ENCODE results near the gene EHF.

The EHF gene

DNA sequence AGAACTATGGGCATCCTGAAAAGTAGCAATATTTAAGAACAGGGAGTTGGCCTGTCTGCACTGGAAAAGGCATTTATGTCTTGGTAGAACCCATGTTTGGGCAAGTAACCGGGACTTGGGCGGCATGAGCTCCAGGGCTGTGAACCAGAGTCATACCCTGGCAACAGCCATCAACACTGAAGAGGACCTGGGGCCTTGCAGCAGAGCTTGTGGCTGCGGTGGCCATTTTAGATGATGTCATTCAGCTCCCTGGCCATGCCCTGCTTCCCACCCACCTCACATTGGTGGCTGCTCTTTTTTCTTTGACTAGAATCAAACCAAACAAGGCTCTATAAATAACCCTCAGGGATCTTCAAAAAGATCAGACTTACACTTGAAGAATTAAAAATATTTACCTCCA lies 26.6 kb downstream of the EHF start:
- no peak for DNase-seq

DNA sequence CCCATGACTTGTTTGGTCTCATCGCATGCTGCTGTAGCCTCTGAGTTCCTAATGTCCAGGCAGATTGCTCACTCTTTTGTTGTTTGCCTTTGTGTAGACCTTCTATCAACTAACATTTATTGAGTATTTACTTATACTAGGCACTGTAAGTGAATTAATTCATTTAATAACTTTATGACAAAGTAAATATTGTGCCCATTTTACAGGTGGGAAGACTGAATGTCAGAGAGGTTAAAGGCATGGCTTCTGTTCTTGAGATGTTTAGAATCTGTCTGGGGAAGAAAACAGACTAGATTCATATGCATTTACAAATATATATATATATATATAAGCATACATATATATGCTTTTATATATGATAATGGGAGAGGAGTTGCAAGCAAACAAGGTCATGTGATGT lies 27.1 kb downstream of the EHF start:
- DNase-seq = no peak

DNA sequence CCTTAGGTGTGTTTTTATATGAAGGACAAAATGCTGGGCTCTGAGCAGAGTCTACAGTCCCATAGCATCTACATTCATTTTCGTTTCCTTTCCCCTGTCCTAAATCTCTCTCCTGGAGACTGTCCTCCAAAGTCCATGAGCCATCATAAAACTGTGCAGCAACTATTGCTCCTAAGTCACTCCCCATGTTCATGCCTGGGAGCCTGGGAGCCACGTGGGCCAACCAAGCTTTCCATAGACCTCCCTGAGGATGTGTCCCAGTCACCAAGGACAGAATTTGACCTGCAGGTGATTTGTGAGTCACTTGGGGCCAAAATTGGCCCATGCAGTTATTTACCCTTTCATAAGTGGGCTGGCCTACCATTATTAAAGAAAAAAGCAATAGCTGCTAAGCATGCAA lies 28.7 kb downstream of the EHF start:
- DNase-seq = no peak

DNA sequence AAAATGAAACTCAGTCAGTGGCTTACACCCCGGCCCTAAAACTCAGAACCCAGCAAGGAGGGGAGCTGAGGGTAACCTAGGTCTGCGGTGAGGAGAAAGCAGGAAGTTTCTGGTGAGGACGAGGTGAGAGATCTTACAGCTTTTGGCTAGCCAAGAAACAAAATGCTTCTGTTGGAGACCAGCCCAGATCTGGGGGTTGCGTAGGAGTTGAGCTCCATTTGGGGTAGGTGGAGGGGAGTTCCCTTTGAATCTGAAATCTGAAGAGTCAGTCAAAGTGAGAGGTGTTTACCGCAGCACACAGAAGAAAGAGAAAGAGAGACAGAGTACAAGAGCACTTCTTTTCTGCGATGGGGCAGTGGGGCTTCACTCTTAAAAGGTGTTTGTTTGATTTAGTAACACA lies 29.6 kb downstream of the EHF start:
- DNase-seq = no peak

DNA sequence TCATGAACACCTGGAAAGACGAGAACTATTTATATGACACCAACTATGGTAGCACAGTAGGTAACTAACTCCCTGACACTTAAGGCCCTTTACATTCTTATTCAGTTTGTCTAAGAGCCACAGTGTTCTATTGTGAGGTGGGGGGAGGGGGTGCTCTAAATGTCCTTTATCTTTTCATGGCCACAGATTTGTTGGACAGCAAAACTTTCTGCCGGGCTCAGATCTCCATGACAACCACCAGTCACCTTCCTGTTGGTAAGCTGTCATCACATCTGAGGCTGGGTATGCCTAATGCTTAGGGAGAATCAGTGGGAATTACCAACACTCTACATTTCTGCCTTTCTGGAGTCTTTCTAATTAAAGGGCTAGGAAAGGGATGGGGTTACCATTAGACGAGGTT lies 30.7 kb downstream of the EHF start:
- DNase-seq = no peak

DNA sequence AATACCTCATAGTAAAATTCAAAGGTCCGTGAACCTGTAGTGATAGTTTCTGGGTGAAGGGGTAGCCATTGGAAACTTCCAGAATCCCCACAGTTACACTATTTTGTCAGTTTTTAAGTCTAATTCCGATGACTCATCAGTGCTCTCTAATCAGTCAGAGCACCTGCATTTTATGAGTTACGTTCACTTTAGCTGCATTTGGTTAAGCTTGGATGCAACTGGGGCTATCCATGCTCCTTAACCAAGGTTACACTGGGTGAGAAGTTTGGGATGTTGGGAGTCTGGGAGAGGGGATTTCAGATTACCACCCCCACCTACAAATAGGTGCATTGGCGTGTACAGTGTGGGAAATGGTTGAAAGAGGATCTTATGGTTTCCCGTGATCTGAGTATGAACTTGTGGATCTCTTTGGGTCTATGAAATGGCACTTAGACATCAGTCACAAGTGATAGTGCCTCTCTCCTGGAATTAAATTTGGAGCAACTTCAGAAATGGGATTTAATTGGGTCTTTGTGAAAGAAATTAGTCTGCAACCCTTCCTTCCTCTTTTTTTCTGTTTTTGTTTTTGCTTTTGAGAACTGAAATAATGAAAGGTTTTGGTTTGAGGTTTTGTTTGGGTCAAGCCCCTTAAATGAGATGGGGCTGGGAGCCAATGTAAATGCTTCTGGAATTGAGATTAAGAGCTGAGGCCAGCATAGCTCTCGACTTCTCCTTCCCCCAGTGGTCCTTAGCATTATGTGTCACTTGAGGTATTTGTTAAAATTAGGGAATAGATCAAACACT lies 31.5 kb downstream of the EHF start:
- DNase-seq = no peak

DNA sequence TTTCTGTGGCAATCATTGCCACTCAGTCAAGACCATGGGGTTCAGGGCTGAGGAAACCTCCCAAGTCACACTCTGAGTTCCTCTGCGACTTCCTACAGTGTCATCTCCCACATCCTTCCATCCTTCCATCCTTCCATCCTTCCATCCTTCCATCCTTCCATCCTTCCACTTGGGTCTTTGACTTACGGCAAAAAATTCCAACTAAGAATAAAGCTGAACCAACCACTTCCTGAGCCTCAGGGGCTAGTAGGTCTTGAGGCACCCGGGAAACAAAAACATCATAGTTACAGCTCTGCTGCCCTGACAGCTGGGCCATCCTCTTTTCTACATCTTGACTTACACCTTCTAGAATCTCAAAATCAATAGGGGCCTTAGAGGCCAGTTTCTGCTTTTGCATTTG lies 32.1 kb downstream of the EHF start:
- DNase-seq = no peak

DNA sequence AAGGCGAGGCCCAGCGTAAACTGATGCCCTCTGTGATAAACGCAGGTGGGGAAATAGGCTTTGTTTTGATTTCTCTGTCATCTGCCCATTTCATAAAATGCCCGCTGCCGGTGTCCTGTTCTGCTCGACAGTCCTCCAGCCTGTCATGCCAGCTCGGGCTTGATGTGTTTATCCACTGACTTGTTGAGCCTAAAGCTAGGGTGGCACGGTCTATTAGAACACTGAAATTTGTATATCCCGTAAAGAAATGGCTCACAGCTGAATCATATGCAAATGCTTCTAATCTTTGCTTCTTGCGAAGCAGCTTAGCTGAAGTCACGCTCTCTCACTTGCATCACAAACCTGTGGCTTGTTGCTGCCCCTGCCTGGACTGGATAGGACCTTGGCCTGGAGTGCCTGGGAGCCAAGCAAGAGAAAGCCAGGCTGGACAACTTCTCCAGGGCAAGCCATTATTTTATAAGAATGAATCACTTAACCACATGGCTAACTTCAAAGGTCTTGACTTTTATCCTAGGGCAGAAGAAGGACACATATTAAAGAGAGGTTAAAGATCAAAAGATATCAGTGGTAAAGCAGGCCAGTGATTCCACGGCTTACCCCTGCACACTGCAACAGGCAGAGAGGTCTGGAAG lies 33.1 kb downstream of the EHF start:
- DNase-seq = no peak

DNA sequence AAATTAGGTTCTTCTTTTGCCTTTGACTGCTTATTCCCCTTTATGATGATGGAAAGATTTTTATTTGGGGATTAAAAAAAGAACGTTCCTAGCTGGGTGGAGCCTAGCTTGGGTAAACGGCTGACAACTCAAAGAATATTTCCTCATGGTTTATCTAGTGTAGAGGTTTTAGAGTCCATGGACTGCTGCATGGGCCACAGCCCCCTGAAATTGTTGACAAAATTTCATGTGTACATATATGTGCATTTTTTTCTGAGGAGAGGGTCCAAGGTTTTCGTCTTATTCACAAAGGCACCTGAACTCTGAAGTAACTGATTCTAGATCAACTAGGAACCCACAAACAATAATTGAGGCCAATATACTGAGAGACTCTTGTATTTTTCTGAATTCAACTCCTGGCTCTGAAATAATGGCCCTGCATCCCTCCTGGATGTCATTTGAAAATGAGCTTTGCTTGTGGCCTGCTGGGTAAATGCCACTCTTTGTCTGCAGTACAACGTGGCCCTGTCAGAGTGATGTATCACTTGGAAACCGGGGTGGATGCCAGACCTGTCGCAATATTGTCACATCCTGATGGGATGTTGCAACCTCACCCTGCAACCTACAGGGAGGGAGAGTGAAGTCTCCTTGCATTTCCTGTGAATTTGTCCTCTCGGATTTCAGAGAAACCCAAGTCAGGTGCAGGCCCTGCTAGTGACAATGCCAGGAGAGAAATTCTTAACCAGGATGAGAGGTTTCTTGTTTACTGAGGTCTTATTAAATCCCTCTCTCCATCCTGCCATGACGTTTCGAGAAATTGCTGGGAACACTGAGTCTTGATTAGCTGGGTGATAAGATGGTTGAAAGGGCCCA lies 33.8 kb downstream of the EHF start:
- DNase-seq = no peak

DNA sequence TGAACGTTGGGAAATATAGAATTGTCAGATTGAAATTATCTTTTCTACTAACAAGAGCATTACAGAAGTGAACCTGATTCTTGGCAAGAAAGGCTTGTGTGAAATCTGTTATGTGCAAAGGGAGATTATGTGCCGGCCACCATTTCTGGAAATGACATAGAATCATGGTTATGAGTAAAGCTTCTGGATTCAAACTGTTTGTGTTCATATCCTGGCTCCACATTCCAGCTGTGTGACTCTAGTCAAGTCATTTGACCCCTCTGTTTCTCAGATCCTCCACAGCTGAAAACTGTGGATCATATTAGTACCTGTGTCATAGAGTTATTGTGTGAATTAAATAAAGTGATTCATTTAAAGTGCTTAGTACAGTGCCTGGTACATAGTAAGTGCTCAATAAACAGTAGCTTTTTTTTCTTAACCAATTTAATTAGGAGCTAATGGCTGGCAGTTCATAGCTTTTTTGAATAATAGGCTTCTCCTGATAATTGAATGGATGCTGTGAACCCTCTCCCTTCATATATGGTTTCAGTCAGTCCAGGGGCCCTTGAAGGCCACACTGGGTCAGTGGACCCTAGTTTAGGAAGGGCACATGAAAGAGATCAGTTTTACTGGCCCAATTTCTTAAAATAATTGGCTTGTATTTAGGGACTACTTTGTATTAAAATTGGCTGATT lies 34.6 kb downstream of the EHF start:
- DNase-seq = no peak

DNA sequence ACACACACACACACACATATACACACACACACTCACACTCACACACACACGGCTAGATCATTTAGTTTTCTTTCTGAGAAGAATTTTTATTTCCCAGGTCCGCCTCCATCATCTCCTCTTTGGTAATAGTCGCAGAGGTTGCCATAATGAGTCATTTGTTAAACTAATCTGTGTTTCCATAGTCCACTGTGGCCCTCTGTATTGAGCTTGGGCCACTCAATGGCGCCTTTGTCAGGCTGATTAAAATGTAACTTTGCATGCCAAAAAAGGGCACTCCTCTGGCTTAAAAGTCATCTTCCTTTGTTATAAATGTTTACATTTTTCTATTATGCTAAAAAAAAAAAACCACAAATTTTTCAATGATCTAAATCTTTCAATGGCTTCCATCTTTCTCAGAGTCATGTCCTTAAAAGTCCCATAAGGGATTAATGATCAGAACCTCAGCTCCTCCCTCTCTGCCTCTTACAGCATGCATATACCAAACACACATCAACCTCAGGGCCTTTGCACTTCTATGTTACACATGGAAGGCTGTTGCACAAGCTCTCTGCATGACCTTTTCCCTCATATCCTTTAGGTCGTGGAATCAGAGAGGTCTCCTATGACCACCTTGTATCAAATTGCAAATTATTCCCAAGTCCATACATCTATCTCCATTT lies 35.3 kb downstream of the EHF start:
- no peak for DNase-seq

DNA sequence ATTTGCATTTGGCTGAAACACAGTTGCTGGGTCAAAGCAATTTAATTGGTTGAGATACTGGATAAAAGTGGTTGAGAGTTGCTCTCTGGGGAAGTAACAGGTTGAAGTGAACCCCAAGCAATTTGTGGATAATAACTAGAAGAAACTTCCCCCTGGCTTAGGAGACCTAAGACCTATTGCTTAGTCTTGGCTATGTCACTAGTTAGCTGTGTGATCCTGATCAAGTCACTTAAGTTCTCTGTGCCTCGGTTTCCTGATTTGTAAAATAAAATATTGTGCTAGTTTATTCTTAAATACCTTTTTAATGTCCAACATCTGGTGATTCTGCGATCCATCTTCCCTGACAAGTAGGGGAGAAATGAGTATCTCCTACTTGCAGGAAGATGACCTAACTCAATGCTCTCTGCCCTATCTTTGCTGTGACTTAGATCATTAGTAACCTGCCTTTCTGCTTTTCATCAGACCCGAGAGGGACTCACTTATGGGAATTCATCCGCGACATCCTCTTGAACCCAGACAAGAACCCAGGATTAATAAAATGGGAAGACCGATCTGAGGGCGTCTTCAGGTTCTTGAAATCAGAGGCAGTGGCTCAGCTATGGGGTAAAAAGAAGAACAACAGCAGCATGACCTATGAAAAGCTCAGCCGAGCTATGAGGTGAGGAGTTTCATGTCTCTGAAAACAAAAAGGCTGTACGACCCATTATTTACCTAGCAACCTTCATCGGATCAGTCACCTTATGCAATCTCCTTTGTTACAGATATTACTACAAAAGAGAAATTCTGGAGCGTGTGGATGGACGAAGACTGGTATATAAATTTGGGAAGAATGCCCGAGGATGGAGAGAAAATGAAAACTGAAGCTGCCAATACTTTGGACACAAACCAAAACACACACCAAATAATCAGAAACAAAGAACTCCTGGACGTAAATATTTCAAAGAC lies 37.5 kb downstream of the EHF start:
- no peak for DNase-seq

DNA sequence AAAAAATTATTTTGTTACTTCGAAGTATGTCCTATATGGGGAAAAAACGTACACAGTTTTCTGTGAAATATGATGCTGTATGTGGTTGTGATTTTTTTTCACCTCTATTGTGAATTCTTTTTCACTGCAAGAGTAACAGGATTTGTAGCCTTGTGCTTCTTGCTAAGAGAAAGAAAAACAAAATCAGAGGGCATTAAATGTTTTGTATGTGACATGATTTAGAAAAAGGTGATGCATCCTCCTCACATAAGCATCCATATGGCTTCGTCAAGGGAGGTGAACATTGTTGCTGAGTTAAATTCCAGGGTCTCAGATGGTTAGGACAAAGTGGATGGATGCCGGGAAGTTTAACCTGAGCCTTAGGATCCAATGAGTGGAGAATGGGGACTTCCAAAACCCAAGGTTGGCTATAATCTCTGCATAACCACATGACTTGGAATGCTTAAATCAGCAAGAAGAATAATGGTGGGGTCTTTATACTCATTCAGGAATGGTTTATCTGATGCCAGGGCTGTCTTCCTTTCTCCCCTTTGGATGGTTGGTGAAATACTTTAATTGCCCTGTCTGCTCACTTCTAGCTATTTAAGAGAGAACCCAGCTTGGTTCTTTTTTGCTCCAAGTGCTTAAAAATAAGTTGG lies 38.3 kb downstream of the EHF start:
- DNase-seq = no peak

DNA sequence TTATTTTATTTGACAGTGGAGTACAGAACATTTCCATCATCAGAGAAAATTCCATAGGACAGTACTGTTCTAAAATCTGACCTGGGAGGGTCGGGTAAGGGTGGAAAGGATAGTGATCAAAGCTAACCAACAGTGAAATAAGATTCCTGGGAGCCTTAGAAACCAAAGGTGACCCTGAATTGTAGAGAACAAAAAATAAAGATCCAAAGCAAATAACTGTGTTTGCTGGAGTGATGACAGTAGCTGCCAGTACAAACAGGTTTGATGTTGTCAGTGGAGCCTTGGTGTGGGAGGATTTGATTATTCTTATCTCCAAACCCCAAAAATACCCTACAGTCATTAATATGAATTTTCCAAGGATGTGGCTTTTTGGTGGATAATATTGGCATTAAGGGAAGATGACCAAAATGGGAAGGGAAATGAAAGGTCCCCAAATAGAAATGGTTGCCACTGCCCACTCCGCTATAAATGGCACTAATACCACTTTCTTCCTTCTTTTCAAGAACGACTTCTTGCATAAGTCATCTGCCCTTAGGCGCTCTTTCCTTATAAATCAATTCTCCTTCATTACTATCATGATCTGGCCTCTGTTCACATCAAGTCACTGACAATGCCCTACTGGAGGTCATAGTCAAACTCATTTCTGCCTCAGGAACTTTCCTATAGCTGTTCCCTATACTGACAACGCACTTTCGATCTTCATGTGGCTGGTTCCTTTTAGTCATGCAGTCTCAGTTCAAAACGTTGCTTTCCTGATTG lies 44.4 kb downstream of the EHF start:
- DNase-seq = no peak

DNA sequence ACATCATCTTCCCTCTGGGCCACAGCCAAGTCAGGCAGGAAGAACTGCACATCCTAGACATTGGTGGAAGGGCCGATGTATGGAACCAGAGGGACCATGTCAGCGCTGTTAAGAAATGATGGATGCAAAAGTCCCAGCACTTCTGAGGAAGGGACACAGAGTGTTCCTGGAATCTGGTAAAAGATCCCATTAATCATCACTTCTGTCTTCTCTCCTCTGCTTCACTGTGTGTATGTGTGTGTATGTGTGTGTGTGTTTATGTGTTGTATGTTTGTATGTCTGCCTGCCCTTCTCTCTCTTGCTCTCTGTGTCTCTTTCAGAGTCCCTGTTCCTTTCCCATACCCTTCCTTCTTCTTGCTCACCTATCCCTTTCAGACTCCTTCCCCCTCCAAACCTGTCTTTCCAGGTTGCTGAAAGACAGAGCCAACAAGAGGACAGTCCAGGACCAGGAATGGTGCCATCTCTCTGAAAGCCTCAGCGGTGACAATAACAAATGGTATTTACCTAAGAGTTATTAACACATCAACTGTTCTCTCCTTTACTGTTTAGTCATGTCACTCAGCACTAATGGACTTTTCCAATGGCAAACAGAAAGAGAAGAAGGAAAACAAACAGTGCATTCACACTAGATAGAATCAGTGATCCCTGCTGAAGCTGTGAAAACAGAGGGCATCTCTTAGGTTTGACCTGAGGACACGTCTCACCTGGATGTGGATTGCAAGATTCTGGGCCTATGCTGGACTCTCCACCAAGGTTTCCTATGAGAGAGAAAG lies 47.1 kb downstream of the EHF start:
- DNase-seq = no peak

DNA sequence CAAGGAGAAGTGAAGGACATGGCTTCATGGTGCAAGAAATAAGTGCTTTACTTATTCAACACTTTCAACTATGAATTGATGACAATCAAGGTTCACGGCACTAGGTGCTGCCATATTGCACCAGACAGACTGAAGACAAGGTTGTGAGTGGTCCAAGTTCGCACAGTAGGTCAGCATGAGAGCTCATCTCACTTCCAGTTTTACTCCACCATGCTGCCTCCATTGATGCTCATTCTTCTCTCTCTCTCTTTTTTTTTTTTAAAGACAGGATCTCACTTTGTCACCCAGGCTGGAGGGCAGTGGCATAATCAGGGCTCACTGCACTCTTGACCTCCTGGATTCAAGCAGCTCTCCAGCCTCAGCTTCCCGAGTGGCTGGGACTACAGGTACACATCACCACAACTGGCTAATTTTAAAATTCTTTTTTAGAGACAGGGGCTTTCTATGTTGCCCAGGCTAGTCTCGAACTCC lies 47.7 kb downstream of the EHF start:
- DNase-seq = no peak

DNA sequence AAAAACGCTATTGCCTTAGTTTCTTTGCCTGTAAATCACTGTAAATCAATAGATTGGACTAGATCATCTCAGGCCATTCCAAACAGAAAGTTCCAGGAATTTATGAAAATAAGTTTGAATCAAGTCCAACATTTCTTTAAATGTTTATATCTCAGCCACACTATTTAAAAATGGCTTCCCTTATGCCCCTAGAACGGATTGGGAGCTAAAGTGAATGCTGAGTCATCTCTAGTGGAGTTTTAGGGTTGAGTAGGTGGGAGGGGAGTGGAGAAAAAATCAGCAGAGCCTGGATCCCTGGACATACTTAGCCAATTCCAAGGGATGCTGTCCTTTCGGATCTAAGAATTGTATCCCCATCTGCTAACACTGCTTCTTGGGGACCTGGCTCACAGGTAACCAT lies 48.6 kb downstream of the EHF start:
- no peak for DNase-seq

DNA sequence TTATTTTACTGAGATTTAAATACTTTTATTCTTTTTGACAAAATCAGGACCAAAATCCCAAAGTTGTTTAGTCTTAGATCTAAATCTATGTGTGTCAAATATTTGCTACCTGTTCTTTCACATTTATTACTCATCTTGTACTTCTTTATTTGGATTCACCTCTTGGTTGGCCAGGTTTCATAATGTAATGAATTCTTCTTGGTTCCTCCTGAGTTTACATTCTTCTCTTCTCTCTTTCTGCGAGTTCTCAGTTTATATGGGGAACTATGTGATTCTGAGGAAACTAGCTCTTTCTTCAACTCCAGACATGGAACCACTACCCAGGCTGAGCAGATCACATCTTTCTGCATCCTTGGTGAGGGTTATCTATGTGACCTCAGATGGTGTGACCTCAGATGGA lies 50.2 kb downstream of the EHF start:
- no peak for DNase-seq

DNA sequence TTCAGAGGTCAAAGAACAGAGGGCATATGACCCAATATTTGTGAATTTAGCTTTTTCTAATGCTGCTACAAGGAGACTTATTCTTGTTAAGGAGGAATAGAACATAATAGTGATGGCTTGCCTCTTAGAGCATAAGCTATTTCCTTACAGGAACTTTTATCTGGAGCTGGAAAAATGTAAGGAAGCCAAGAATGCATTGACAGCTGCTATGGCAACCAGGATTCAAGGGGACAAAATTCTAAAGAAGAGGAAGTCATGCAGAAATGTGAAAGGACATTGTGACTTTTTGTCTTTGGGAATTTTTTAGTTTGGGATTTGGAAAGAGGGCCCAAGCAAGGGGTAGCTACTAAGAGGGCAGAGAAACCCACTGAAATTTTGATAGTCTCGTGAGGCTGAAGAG lies 51.1 kb downstream of the EHF start:
- no peak for DNase-seq
